ENCODE measurements around the gene FAM20A.

- no peak for TF ChIP-seq TAF1 (conservative IDR thresholded peaks at IDR 0.05)
- TF ChIP-seq, protein P1, sequence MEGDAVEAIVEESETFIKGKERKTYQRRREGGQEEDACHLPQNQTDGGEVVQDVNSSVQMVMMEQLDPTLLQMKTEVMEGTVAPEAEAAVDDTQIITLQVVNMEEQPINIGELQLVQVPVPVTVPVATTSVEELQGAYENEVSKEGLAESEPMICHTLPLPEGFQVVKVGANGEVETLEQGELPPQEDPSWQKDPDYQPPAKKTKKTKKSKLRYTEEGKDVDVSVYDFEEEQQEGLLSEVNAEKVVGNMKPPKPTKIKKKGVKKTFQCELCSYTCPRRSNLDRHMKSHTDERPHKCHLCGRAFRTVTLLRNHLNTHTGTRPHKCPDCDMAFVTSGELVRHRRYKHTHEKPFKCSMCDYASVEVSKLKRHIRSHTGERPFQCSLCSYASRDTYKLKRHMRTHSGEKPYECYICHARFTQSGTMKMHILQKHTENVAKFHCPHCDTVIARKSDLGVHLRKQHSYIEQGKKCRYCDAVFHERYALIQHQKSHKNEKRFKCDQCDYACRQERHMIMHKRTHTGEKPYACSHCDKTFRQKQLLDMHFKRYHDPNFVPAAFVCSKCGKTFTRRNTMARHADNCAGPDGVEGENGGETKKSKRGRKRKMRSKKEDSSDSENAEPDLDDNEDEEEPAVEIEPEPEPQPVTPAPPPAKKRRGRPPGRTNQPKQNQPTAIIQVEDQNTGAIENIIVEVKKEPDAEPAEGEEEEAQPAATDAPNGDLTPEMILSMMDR (IDR thresholded peaks at IDR 0.05; ENCODE audit: low read depth, low read length, missing input control), result no peak
These were observed 19.9 kb upstream of the FAM20A start for GRCh38 chr17:68621065-68621464.
